A549 (cell line): ENCODE data around the gene TCF12. TPM values are rescaled to one million over a fixed set of nuclear protein-coding genes. Genes with fewer than 3 reads are reported as not detected.

Experiments
- ATAC-seq, 2 experiments: fragments of 200-7000 bp in 1 of 2; fragments of >200 bp in 1 of 2; cut with Nextera tagmentation in 1 of 2; cut with Tn5 transposase in 1 of 2; 3 replicates each; pipeline versions ENCODE4 v1.8.0 to v1.9.1; 2018 to 2020; ENCODE audit warnings: mild to moderate bottlenecking in 1 of 2, moderate library complexity in 1 of 2
- CTCF ChIA-PET: fragments of 300-600 bp; sonication (Branson Sonifier 250); formaldehyde crosslinking; extraction: SDS; loops from one replicate; lab custom pipeline; 2021; ENCODE audit warnings: antibody characterized with exemption, inconsistent platforms; lab: Yijun Ruan, JAX
- POLR2A ChIA-PET: fragments of 350-600 bp; formaldehyde crosslinking; extraction: SDS; loops from one replicate; lab custom pipeline; 2021; ENCODE audit warnings: antibody characterized with exemption, inconsistent platforms; lab: Yijun Ruan, JAX
- DNase-seq, 2 experiments: peaks; one replicate each; pipeline versions ENCODE4 v3.0.0 to v3.0.0-alpha.2; 2011 to 2016; ENCODE audit warnings: low read depth in 1 of 2, low spot score in 1 of 2
- FAIRE-seq: peaks from 2 replicates; lab custom pipeline; 2011; peaks lifted over from hg19 to GRCh38; lab: Jason Lieb, UNC
- H3K27ac ChIP-seq, 2 experiments: fragments of >200 bp; sonication (Bioruptor Twin); formaldehyde crosslinking; 3 replicates each; pipeline ENCODE4 v1.5.1; 2016 to 2017
- H3K4me1 ChIP-seq: fragments of >200 bp; sonication (Bioruptor Twin); formaldehyde crosslinking; 3 replicates; pipeline ENCODE4 v1.6.1; 2016
- H3K4me2 ChIP-seq: fragments of >200 bp; sonication (Bioruptor Twin); formaldehyde crosslinking; 3 replicates; pipeline ENCODE4 v1.6.1; 2016
- H3K4me3 ChIP-seq: fragments of >200 bp; sonication (Bioruptor Twin); formaldehyde crosslinking; 3 replicates; pipeline ENCODE4 v1.5.1; 2016
- H3K9me3 ChIP-seq: fragments of >200 bp; sonication (Bioruptor Twin); formaldehyde crosslinking; 3 replicates; pipeline ENCODE4 v1.6.1; 2016
- ATOH8 ChIP-seq: fragments of 250-450 bp; sonication (Bioruptor Pico); IDR thresholded peaks from 2 replicates; pipeline ENCODE4 v1.5.0; 2020; ENCODE audit warnings: low read depth, mild to moderate bottlenecking, moderate library complexity
- BHLHE40 ChIP-seq: IDR thresholded peaks from 2 replicates; pipeline ENCODE4 v1.6.1; 2012; ENCODE audit warnings: low read depth, low read length, inconsistent platforms
- CBX2 ChIP-seq: fragments of 200-600 bp; sonication (generic); IDR thresholded peaks from 2 replicates; pipeline ENCODE4 v1.6.1; 2016; ENCODE audit warnings: low read depth, mild to moderate bottlenecking, borderline replicate concordance
- CBX8 ChIP-seq: fragments of 200-600 bp; sonication (generic); IDR thresholded peaks from 2 replicates; pipeline ENCODE4 v1.6.1; 2016
- CEBPB ChIP-seq, 2 experiments: fragments of >200 bp in 1 of 2; sonication (Bioruptor Twin) in 1 of 2; formaldehyde crosslinking in 1 of 2; IDR thresholded peaks; 2 replicates each; pipeline ENCODE4 v1.6.1; 2012 to 2016
- CTCF ChIP-seq: fragments of >200 bp; sonication (Bioruptor Twin); formaldehyde crosslinking; IDR thresholded peaks from 3 replicates; pipeline ENCODE4 v1.5.1; 2016
- ELK1 ChIP-seq: fragments of 150-350 bp; IDR thresholded peaks from 2 replicates; pipeline ENCODE4 v1.6.1; 2014; ENCODE audit warnings: low read depth, mild to moderate bottlenecking, low read length
- EP300 ChIP-seq, 2 experiments: fragments of >200 bp; sonication (Bioruptor Twin); formaldehyde crosslinking; IDR thresholded peaks; 2 replicates in 1 of 2; 3 replicates in 1 of 2; pipeline ENCODE4 v1.6.1; 2016 to 2017
- FOSB ChIP-seq: fragments of 250-450 bp; sonication (Bioruptor Pico); IDR thresholded peaks from 2 replicates; pipeline ENCODE4 v1.5.0; 2020; ENCODE audit warnings: mild to moderate bottlenecking, moderate library complexity
- FOSL2 ChIP-seq, 2 experiments: fragments of 450-650 bp in 1 of 2; fragments of >200 bp in 1 of 2; sonication (Bioruptor Twin) in 1 of 2; formaldehyde crosslinking; IDR thresholded peaks; 2 replicates each; pipeline versions ENCODE4 v1.5.0 to v1.6.1; 2016 to 2020; ENCODE audit warnings: mild to moderate bottlenecking in 1 of 2, moderate library complexity in 1 of 2
- FOXS1 ChIP-seq: fragments of 250-450 bp; sonication (Bioruptor Pico); IDR thresholded peaks from 2 replicates; pipeline ENCODE4 v1.5.0; 2020; ENCODE audit warnings: mild to moderate bottlenecking, moderate library complexity
- HOXA7 ChIP-seq: fragments of 250-450 bp; sonication (Bioruptor Pico); IDR thresholded peaks from 2 replicates; pipeline ENCODE4 v1.5.0; 2020; ENCODE audit warnings: mild to moderate bottlenecking, moderate library complexity
- HOXB13 ChIP-seq: fragments of 250-450 bp; sonication (Bioruptor Pico); IDR thresholded peaks from 2 replicates; pipeline ENCODE4 v1.5.0; 2020; ENCODE audit warnings: low read depth, mild to moderate bottlenecking, moderate library complexity
- JUNB ChIP-seq: fragments of >200 bp; sonication (Bioruptor Twin); formaldehyde crosslinking; IDR thresholded peaks from 2 replicates; pipeline ENCODE4 v1.6.1; 2016
- MAFK ChIP-seq: fragments of 450-650 bp; IDR thresholded peaks from 2 replicates; pipeline ENCODE4 v1.6.1; 2014; ENCODE audit not compliant: partially characterized antibody
- MYC ChIP-seq: IDR thresholded peaks from 2 replicates; pipeline ENCODE4 v1.6.1; 2012; ENCODE audit warnings: mild to moderate bottlenecking, inconsistent platforms, low read length, improper control_type of control experiment, borderline replicate concordance
- NR3C1 ChIP-seq: fragments of >200 bp; sonication (Bioruptor Twin); formaldehyde crosslinking; IDR thresholded peaks from 3 replicates; pipeline ENCODE4 v1.6.1; 2017
- PHF8 ChIP-seq: fragments of 200-600 bp; sonication (generic); IDR thresholded peaks from 2 replicates; pipeline ENCODE4 v1.6.1; 2016; ENCODE audit warnings: low read depth, mild to moderate bottlenecking, antibody characterized with exemption, moderate library complexity, borderline replicate concordance
- RAD21 ChIP-seq, 2 experiments: fragments of >200 bp in 1 of 2; sonication (Bioruptor Twin) in 1 of 2; formaldehyde crosslinking in 1 of 2; IDR thresholded peaks in 1 of 2; conservative IDR thresholded peaks in 1 of 2; 2 replicates in 1 of 2; 3 replicates in 1 of 2; pipeline ENCODE4 v1.6.1; 2012 to 2018; ENCODE audit warnings: inconsistent platforms in 1 of 2
- RARB ChIP-seq: fragments of 250-450 bp; sonication (Bioruptor Pico); IDR thresholded peaks from 2 replicates; pipeline ENCODE4 v1.8.0; 2021; ENCODE audit warnings: mild to moderate bottlenecking, moderate library complexity
- RFX5 ChIP-seq: fragments of 450-650 bp; IDR thresholded peaks from 2 replicates; pipeline ENCODE4 v1.7.1; 2014; ENCODE audit warnings: antibody characterized with exemption, mild to moderate bottlenecking, moderate library complexity
- RNF2 ChIP-seq: fragments of 200-600 bp; sonication (generic); IDR thresholded peaks from 2 replicates; pipeline ENCODE4 v1.6.1; 2016; ENCODE audit warnings: low read depth, mild to moderate bottlenecking, antibody characterized with exemption, moderate library complexity, borderline replicate concordance
- SREBF2 ChIP-seq: fragments of 450-650 bp; IDR thresholded peaks from 2 replicates; pipeline ENCODE4 v1.6.1; 2014; ENCODE audit warnings: mild to moderate bottlenecking, moderate library complexity
- TFCP2L1 ChIP-seq: fragments of 250-450 bp; sonication (Bioruptor Pico); IDR thresholded peaks from 2 replicates; pipeline ENCODE4 v1.5.0; 2021; ENCODE audit warnings: mild to moderate bottlenecking
- ZC3H11A ChIP-seq: fragments of 450-650 bp; IDR thresholded peaks from 2 replicates; pipeline ENCODE4 v1.6.1; 2014; ENCODE audit warnings: antibody characterized with exemption, mild to moderate bottlenecking
- ZSCAN20 ChIP-seq: fragments of 250-450 bp; sonication (Bioruptor Pico); IDR thresholded peaks from 2 replicates; pipeline ENCODE4 v1.8.0; 2022; ENCODE audit warnings: mild to moderate bottlenecking, moderate library complexity
- WGBS: methylation state at CpG from one replicate; pipeline ENCODE4 v1.1.6; 2017; ENCODE audit errors: missing lambda C conversion rate; 5-methylcytosine and 5-hydroxymethylcytosine counted together
- polyA plus RNA-seq, 4 experiments: library from polyadenylated mRNA; depleted of rRNA in 3 of 4; stranded (reverse); fragments of >200 nt; fragmentation: RNase III in 1 of 4; extraction: RNeasy Plus Mini Kit Qiagen cat#74134 plus additional on column Dnase treatment in 1 of 4; gene quantifications; 2 replicates in 3 of 4; 3 replicates in 1 of 4; pipeline ENCODE4 v1.2.3, GENCODE V29; 2011 to 2017

TCF12 gene
- polyA plus RNA-seq, 2 of the 4 experiments (the other 2 are of a cell fraction): 36.3 to 121 TPM

GRCh38 chr15:57183041-57183440, 264.6 kb downstream of the TCF12 start:
- Histone ChIP-seq H3K4me3 (no peak overlapping the region), H3K27ac (no peak overlapping the region), H3K9me3 (peaks cover 9% of the 10 kb centered on the region; the same call in 1 of the 3 replicates), H3K4me1 (peaks cover 17% of the 10 kb centered on the region), H3K4me2 (peak overlapping the region; percentile 41)
- FAIRE-seq (peak; percentile 92), ATAC-seq (no peak), DNase-seq (no peak)
- ChIA-PET CTCF (no interaction called here), POLR2A (no interaction called here)
- no peak for TF ChIP-seq BHLHE40
- TF ChIP-seq RFX5: no peak
- TF ChIP-seq RAD21 (conservative IDR thresholded peaks at IDR 0.05 in 1 of 2, IDR thresholded peaks at IDR 0.05 in 1 of 2): no peak
- TF ChIP-seq FOXS1 (CRISPR knock-in tag): no peak
- TF ChIP-seq ATOH8: no peak
- TF ChIP-seq MYC: no peak
- 69% methylated on average over 1 of the region's 1 CpG for WGBS

- DNase-seq (peak in 1 of 2 experiments; percentile 27), ATAC-seq (peak in 1 of 2 experiments; percentile 53; a peak in 2 of 6 replicates), FAIRE-seq (peak; percentile 95)
- H3K4me1 ChIP-seq: peaks cover 17% of the 10 kb centered on the region
- H3K4me3 ChIP-seq: no peak overlapping the region
- H3K27ac ChIP-seq: no peak overlapping the region
- TF ChIP-seq RARB (CRISPR knock-in tag) (no peak), FOSB (CRISPR knock-in tag) (no peak), HOXB13 (CRISPR knock-in tag) (no peak), EP300 (IDR thresholded peaks at IDR 0.05) (no peak), RNF2 (no peak), MYC (no peak), TFCP2L1 (no peak), ATOH8 (no peak), HOXA7 (CRISPR knock-in tag) (no peak), CBX2 (no peak), ZC3H11A (no peak), NR3C1 (no peak), CEBPB (IDR thresholded peaks at IDR 0.05) (no peak)
- H3K4me2 ChIP-seq: peak overlapping the region; percentile 41
- WGBS: 32% methylated on average over 5 of the region's 5 CpGs
- CTCF ChIA-PET: interaction anchor here (1.0 kb wide), 1 partner anchor 122 kb away, joined by 4 read pairs; no protein-coding TSS in a partner anchor
- POLR2A ChIA-PET: no interaction called here
- peaks cover 9% of the 10 kb centered on the region; the same call in 1 of the 3 replicates for H3K9me3 ChIP-seq
These were observed 265.3 kb downstream of the TCF12 start for GRCh38 chr15:57183614-57184344.

- Histone ChIP-seq H3K4me1 (peaks cover 17% of the 10 kb centered on the region), H3K9me3 (peaks cover 9% of the 10 kb centered on the region; the same call in 1 of the 3 replicates), H3K27ac (no peak overlapping the region), H3K4me3 (no peak overlapping the region), H3K4me2 (peak overlapping the region; percentile 41)
- POLR2A ChIA-PET: no interaction called here
- DNase-seq: no peak
- FAIRE-seq: peak; percentile 36
- no peak for ATAC-seq
- WGBS: 87% methylated on average over 1 of the region's 1 CpG
- TF ChIP-seq ELK1 (no peak), NR3C1 (no peak), SREBF2 (no peak), FOSL2 (IDR thresholded peaks at IDR 0.05) (no peak), FOSL2 (CRISPR knock-in tag; IDR thresholded peaks at IDR 0.05) (no peak), JUNB (no peak), MAFK (no peak), PHF8 (no peak), CTCF (no peak), CBX8 (no peak), TFCP2L1 (no peak), ZSCAN20 (CRISPR knock-in tag) (no peak)
- CTCF ChIA-PET: interaction anchor here (1.0 kb wide), 2 partner anchors 122 to 693 kb away, joined by 3 to 4 read pairs; no protein-coding TSS in a partner anchor
These were observed 266.1 kb downstream of the TCF12 start for GRCh38 chr15:57184502-57184901.
